ENCODE data around the gene SERINC2. TPM values are rescaled to one million over a fixed set of nuclear protein-coding genes. Genes with fewer than 3 reads are reported as not detected.

Gene SERINC2
- total and polyA plus RNA-seq, 9 of the 15 experiments (the other 6 are each of a cell fraction or from before 2014, with no cell fraction given), result 0.07 to 1.2 (median 0.70) TPM; not detected in 2

GRCh38 chr1:31441558-31441957 is 28.5 kb downstream of the SERINC2 start:
- peaks cover 0 to 4% of the 10 kb centered on the region in 2 experiments; a peak in 2 of 5 replicates for H3K4me1 ChIP-seq (replicated peaks in 1 of 2; ENCODE audit: control insufficient read depth in 2 of 2, insufficient read depth in 2 of 2, low read length in 2 of 2)
- TF ChIP-seq MYNN (IDR thresholded peaks at IDR 0.05) (no peak), MYNN (CRISPR knock-in tag; IDR thresholded peaks at IDR 0.05) (no peak), ZKSCAN8 (CRISPR knock-in tag; IDR thresholded peaks at IDR 0.05) (peak; percentile 76; the same call in 1 of the 2 replicates)
- FAIRE-seq, result no peak

GRCh38 chr1:31441970-31442647 is 29.1 kb downstream of the SERINC2 start:
- peak overlapping the region in 1 of 2 experiments; percentile 71; a peak in 2 of 4 replicates for H3K9ac ChIP-seq (ENCODE audit: insufficient read depth in 1 of 2, low read depth in 2 of 2, low read length in 2 of 2)
- TF ChIP-seq CBFA2T2 (conservative IDR thresholded peaks at IDR 0.05) (0 out of 2 replicates have a peak, but pooled peaks have one; percentile 8), ZNF311 (CRISPR knock-in tag; IDR thresholded peaks at IDR 0.05) (no peak), CBFB (CRISPR knock-in tag; IDR thresholded peaks at IDR 0.05) (0 out of 2 replicates have a peak, but pooled peaks have one; percentile 49), ZNF592 (IDR thresholded peaks at IDR 0.05) (no peak), MCM5 (IDR thresholded peaks at IDR 0.05; ENCODE audit: low read depth) (no peak), CBFA2T3 (IDR thresholded peaks at IDR 0.05) (peak; percentile 28), GTF2E2 (tag; IDR thresholded peaks at IDR 0.05) (no peak), TCF3 (CRISPR knock-in tag; IDR thresholded peaks at IDR 0.05) (peak; percentile 33), NR2C1 (IDR thresholded peaks at IDR 0.05) (no peak), NR2C1 (tag; IDR thresholded peaks at IDR 0.05) (0 out of 2 replicates have a peak, but pooled peaks have one; percentile 24)

More at GRCh38 chr1:31441558-31441957, 28.5 kb downstream of the SERINC2 start:
- Histone ChIP-seq H3K9me1 (ENCODE audit: control insufficient read depth, insufficient read depth, low read length) (no peaks in the 10 kb centered on the region), H3K4me3 (no peak overlapping the region), H3K9ac (ENCODE audit: insufficient read depth in 1 of 2, low read depth in 2 of 2, low read length in 2 of 2) (peak overlapping the region in 1 of 2 experiments; percentile 71; a peak in 1 of 4 replicates), H3K9me3 (replicated peaks; ENCODE audit: control insufficient read depth, insufficient read depth, low read depth, low read length) (no peaks in the 10 kb centered on the region), H2AFZ (ENCODE audit: low read depth, low read length) (no peak overlapping the region), H3K79me2 (ENCODE audit: control insufficient read depth, insufficient read depth, low read length) (no peaks in the 10 kb centered on the region), H3K27ac (ENCODE audit: extremely low read depth, low read depth, low read length) (no peak overlapping the region), H3K4me2 (ENCODE audit: insufficient read depth, low read length) (no peak overlapping the region), H4K20me1 (replicated peaks; ENCODE audit: control insufficient read depth, insufficient read depth, low read length) (0 out of 2 replicates have a peak, but pooled peaks cover 2% of the 10 kb centered on the region), H3K36me3 (ENCODE audit: control insufficient read depth, insufficient read depth, low read length) (no peaks in the 10 kb centered on the region), H3K27me3 (ENCODE audit: control insufficient read depth in 2 of 2, insufficient read depth in 2 of 2, low read length in 2 of 2) (peaks cover 14 to 47% of the 10 kb centered on the region in 2 experiments; a peak in 4 of 5 replicates)
- no TSS peak for BruUV-seq (replicated peaks)
- no peak for DNase-seq (ENCODE audit: extremely low read depth in 1 of 4, low spot score in 3 of 4)
- POLR2A ChIA-PET, result interaction anchor here (2.6 kb wide), 1 partner anchor 8 kb away, joined by 11 read pairs; no protein-coding TSS in a partner anchor
- 3% methylated on average over 4 of the region's 4 CpGs for WGBS (ENCODE audit: insufficient coverage, low coverage, missing lambda C conversion rate)
- CTCF ChIA-PET (ENCODE audit: low intra/inter-chr PET ratio), result no interaction called here
- in situ Hi-C loops (cut with MboI) (no loop called here), intact Hi-C loops (cut with micrococcal nuclease) (no loop called here)
- no peak for ATAC-seq

More at GRCh38 chr1:31441970-31442647, 29.1 kb downstream of the SERINC2 start:
- no peak overlapping the region for H2AFZ ChIP-seq (ENCODE audit: low read depth, low read length)
- no peaks in the 10 kb centered on the region for H3K79me2 ChIP-seq (ENCODE audit: control insufficient read depth, insufficient read depth, low read length)
- FAIRE-seq (no peak), ATAC-seq (no peak), DNase-seq (ENCODE audit: extremely low read depth in 1 of 4, low spot score in 3 of 4) (peak in 1 of 4 experiments; percentile 27)
- no peaks in the 10 kb centered on the region for H3K9me1 ChIP-seq (ENCODE audit: control insufficient read depth, insufficient read depth, low read length)
- H3K27ac ChIP-seq (ENCODE audit: extremely low read depth, low read depth, low read length), result no peak overlapping the region
- ChIA-PET CTCF (ENCODE audit: low intra/inter-chr PET ratio) (no interaction called here), POLR2A (interaction anchor here (0.6 to 2.6 kb wide), 3 partner anchors 9 to 1832 kb away, joined by 3 to 11 read pairs (median 3); no protein-coding TSS in a partner anchor)
- no peaks in the 10 kb centered on the region for H4K20me1 ChIP-seq (replicated peaks; ENCODE audit: control insufficient read depth, insufficient read depth, low read length)
- no peak overlapping the region for H3K4me3 ChIP-seq
- WGBS (ENCODE audit: insufficient coverage, low coverage, missing lambda C conversion rate), result 2% methylated on average over 10 of the region's 10 CpGs
- no peaks in the 10 kb centered on the region for H3K9me3 ChIP-seq (replicated peaks; ENCODE audit: control insufficient read depth, insufficient read depth, low read depth, low read length)
- intact Hi-C loops (cut with micrococcal nuclease) (no loop called here), in situ Hi-C loops (cut with MboI) (no loop called here)
- no TSS peak for BruUV-seq (replicated peaks)
- H3K4me2 ChIP-seq (ENCODE audit: insufficient read depth, low read length), result no peak overlapping the region
- no peaks in the 10 kb centered on the region for H3K36me3 ChIP-seq (ENCODE audit: control insufficient read depth, insufficient read depth, low read length)
- peaks cover 10 to 45% of the 10 kb centered on the region in 2 experiments; a peak in 4 of 5 replicates for H3K27me3 ChIP-seq (ENCODE audit: control insufficient read depth in 2 of 2, insufficient read depth in 2 of 2, low read length in 2 of 2)
- peaks cover 0 to 4% of the 10 kb centered on the region in 2 experiments; a peak in 2 of 5 replicates for H3K4me1 ChIP-seq (replicated peaks in 1 of 2; ENCODE audit: control insufficient read depth in 2 of 2, insufficient read depth in 2 of 2, low read length in 2 of 2)

All from K562 (cell line).